ENCODE measurements around the gene BARHL1. TPM values are rescaled to one million over a fixed set of nuclear protein-coding genes. Genes with fewer than 3 reads are reported as not detected.

The BARHL1 gene
- total RNA-seq, 1 donor from 2014 or later, result 1.0 TPM

- H3K4me2 ChIP-seq, result no peak overlapping the region
- no peaks in the 10 kb centered on the region for H4K20me1 ChIP-seq (ENCODE audit: low read depth)
- Mint-ChIP-seq H3K4me1 (peaks cover 12% of the 10 kb centered on the region), H3K36me3 (peaks cover 19% of the 10 kb centered on the region), H3K27me3 (ENCODE audit: insufficient read depth, low read depth) (no peaks in the 10 kb centered on the region), H3K27ac (no peak overlapping the region), H3K9me3 (no peaks in the 10 kb centered on the region), H3K4me3 (no peak overlapping the region)
- H3K79me2 ChIP-seq (ENCODE audit: low read depth), result no peaks in the 10 kb centered on the region
- no peaks in the 10 kb centered on the region for H3K9me3 ChIP-seq (ENCODE audit: low read depth)
- H3K36me3 ChIP-seq, result no peaks in the 10 kb centered on the region
- no peak overlapping the region for H3K9ac ChIP-seq
- TF ChIP-seq, protein P1, sequence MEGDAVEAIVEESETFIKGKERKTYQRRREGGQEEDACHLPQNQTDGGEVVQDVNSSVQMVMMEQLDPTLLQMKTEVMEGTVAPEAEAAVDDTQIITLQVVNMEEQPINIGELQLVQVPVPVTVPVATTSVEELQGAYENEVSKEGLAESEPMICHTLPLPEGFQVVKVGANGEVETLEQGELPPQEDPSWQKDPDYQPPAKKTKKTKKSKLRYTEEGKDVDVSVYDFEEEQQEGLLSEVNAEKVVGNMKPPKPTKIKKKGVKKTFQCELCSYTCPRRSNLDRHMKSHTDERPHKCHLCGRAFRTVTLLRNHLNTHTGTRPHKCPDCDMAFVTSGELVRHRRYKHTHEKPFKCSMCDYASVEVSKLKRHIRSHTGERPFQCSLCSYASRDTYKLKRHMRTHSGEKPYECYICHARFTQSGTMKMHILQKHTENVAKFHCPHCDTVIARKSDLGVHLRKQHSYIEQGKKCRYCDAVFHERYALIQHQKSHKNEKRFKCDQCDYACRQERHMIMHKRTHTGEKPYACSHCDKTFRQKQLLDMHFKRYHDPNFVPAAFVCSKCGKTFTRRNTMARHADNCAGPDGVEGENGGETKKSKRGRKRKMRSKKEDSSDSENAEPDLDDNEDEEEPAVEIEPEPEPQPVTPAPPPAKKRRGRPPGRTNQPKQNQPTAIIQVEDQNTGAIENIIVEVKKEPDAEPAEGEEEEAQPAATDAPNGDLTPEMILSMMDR (IDR thresholded peaks at IDR 0.05), result no peak
- no peak for TF ChIP-seq EZH2phosphoT487 (IDR thresholded peaks at IDR 0.05)
- no peak for TF ChIP-seq EZH2 (IDR thresholded peaks at IDR 0.05)
- DNase-seq (ENCODE audit: low spot score), result no peak
- no peaks in the 10 kb centered on the region for H3F3A ChIP-seq (ENCODE audit: low read depth)
- H3K4me1 ChIP-seq, result no peaks in the 10 kb centered on the region
- H2AFZ ChIP-seq (replicated peaks), result no peak overlapping the region
- H3K4me3 ChIP-seq, result no peak overlapping the region
- H3K27ac ChIP-seq, result no peak overlapping the region
- no peaks in the 10 kb centered on the region for H3K27me3 ChIP-seq
These were observed 51.9 kb downstream of the BARHL1 start for GRCh38 chr9:132634327-132634726.

DNA sequence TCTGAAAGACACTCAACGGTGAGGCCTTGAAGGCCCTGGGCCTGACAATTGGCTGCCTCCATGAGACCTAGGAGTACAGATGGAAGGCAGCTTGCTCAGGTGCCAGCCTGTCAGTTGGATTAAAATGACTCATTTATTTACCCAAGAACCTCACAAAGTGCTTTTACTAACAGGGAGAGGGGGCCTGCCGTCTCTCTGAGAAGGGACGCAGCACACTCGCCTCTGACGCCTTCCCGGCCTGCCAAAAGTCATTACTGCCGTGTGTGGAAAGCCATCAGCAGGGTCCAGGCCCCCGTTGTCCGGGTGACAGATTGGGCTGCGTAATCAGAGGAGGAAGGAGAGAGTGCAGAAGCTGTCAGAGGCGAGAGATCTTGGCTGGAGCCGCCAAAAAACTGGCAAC, 54.9 kb downstream of the BARHL1 start:
- no peaks in the 10 kb centered on the region for H3K79me2 ChIP-seq (ENCODE audit: low read depth)
- peaks cover 8% of the 10 kb centered on the region for H3K36me3 Mint-ChIP-seq
- TF ChIP-seq EZH2 (IDR thresholded peaks at IDR 0.05), result no peak
- TF ChIP-seq, protein P1 (IDR thresholded peaks at IDR 0.05), result no peak
- TF ChIP-seq EZH2phosphoT487 (IDR thresholded peaks at IDR 0.05), result no peak
- peaks cover 4% of the 10 kb centered on the region for H3K4me1 Mint-ChIP-seq
- H3K4me2 ChIP-seq, result no peak overlapping the region
- no peaks in the 10 kb centered on the region for H3K36me3 ChIP-seq
- no peaks in the 10 kb centered on the region for H4K20me1 ChIP-seq (ENCODE audit: low read depth)
- no peak overlapping the region for H3K9ac ChIP-seq
- no peaks in the 10 kb centered on the region for H3F3A ChIP-seq (ENCODE audit: low read depth)
- no peak overlapping the region for H3K4me3 ChIP-seq
- no peak overlapping the region for H3K27ac Mint-ChIP-seq
- DNase-seq (ENCODE audit: low spot score), result no peak
- no peaks in the 10 kb centered on the region for H3K9me3 Mint-ChIP-seq
- H3K4me3 Mint-ChIP-seq, result no peak overlapping the region
- H3K27ac ChIP-seq, result no peak overlapping the region
- no peaks in the 10 kb centered on the region for H3K27me3 Mint-ChIP-seq (ENCODE audit: insufficient read depth, low read depth)
- H3K9me3 ChIP-seq (ENCODE audit: low read depth), result no peaks in the 10 kb centered on the region
- H3K4me1 ChIP-seq, result no peaks in the 10 kb centered on the region
- no peaks in the 10 kb centered on the region for H3K27me3 ChIP-seq
- no peak overlapping the region for H2AFZ ChIP-seq (replicated peaks)

DNA sequence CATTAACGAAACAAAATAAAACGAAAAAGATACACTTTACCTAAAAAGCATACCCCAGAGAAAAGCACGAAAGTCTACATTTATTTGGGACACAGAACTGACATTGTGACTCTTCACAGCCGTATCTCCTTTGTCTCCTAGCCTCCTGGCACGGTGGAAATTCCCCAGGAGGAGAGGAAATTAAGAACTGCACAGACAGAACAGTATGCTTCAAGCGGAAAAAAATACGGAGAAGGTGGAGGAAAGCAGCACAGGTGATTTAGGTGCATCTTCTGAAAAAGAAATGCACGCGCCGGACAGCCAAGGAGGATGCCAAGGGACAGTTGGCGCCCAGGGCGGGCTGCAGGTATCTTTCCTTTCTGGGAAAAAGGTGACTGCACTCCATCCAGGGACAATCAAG, 55.4 kb downstream of the BARHL1 start:
- Histone ChIP-seq H3F3A (ENCODE audit: low read depth) (no peaks in the 10 kb centered on the region), H2AFZ (replicated peaks) (no peak overlapping the region), H3K4me1 (no peaks in the 10 kb centered on the region), H3K4me2 (no peak overlapping the region), H3K36me3 (no peaks in the 10 kb centered on the region), H3K79me2 (ENCODE audit: low read depth) (no peaks in the 10 kb centered on the region), H4K20me1 (ENCODE audit: low read depth) (no peaks in the 10 kb centered on the region), H3K4me3 (no peak overlapping the region), H3K27me3 (no peaks in the 10 kb centered on the region), H3K9me3 (ENCODE audit: low read depth) (no peaks in the 10 kb centered on the region), H3K9ac (no peak overlapping the region), H3K27ac (no peak overlapping the region)
- Mint-ChIP-seq H3K27ac (no peak overlapping the region), H3K27me3 (ENCODE audit: insufficient read depth, low read depth) (no peaks in the 10 kb centered on the region), H3K36me3 (peaks cover 8% of the 10 kb centered on the region), H3K4me3 (no peak overlapping the region), H3K4me1 (peaks cover 4% of the 10 kb centered on the region), H3K9me3 (no peaks in the 10 kb centered on the region)
- TF ChIP-seq EZH2phosphoT487 (IDR thresholded peaks at IDR 0.05), result no peak
- no peak for TF ChIP-seq EZH2 (IDR thresholded peaks at IDR 0.05)
- TF ChIP-seq, protein P1 (IDR thresholded peaks at IDR 0.05), result no peak
- no peak for DNase-seq (ENCODE audit: low spot score)

Data from neural progenitor cell (in vitro differentiated cells).